ENCODE data around the gene ACOD1.
"Not testable (repeated sequence)": the region's sequence is repeated elsewhere in the genome, so short reads cannot be mapped to it uniquely, and the experiment has no call there.

The ACOD1 gene

GRCh38 chr13:76948149-76948548 lies at the start of gene ACOD1:
Gene ACOD1 (plus strand): TSS chr13:76948511. CDS start chr13:76948559, 48 bp downstream.
- DNase-seq (ENCODE audit: low read depth in 1 of 2, low spot score in 1 of 2), result no peak

- not testable (repeated sequence) for DNase-seq (ENCODE audit: low read depth in 1 of 2, low spot score in 1 of 2)
Observed at GRCh38 chr13:76899066-76899465, 49.2 kb upstream of the ACOD1 start.

GRCh38 chr13:76903544-76904162 lies 44.7 kb upstream of the ACOD1 start:
- DNase-seq (ENCODE audit: low read depth in 1 of 2, low spot score in 1 of 2), result peak; percentile 22 to 36

GRCh38 chr13:76904507-76904906 lies 43.8 kb upstream of the ACOD1 start:
- no peak for DNase-seq (ENCODE audit: low read depth in 1 of 2, low spot score in 1 of 2)

- no peak for DNase-seq (ENCODE audit: low read depth in 1 of 2, low spot score in 1 of 2)
Observed at GRCh38 chr13:76912476-76912875, 35.8 kb upstream of the ACOD1 start.

- DNase-seq (ENCODE audit: low read depth in 1 of 2, low spot score in 1 of 2), result no peak
Observed at GRCh38 chr13:76913898-76914297, 34.4 kb upstream of the ACOD1 start.

- no peak for DNase-seq (ENCODE audit: low read depth in 1 of 2, low spot score in 1 of 2)
Observed at GRCh38 chr13:76917095-76917494, 31.2 kb upstream of the ACOD1 start.

GRCh38 chr13:76917755-76918481 lies 30.4 kb upstream of the ACOD1 start:
- not testable (repeated sequence) for DNase-seq (ENCODE audit: low read depth in 1 of 2, low spot score in 1 of 2)

GRCh38 chr13:76921516-76921915 lies 26.8 kb upstream of the ACOD1 start:
- DNase-seq (ENCODE audit: low read depth in 1 of 2, low spot score in 1 of 2), result no peak

GRCh38 chr13:76925115-76925514 lies 23.2 kb upstream of the ACOD1 start:
- DNase-seq (ENCODE audit: low read depth in 1 of 2, low spot score in 1 of 2), result no peak

- no peak for DNase-seq (ENCODE audit: low read depth in 1 of 2, low spot score in 1 of 2)
Observed at GRCh38 chr13:76927955-76928354, 20.4 kb upstream of the ACOD1 start.

GRCh38 chr13:76928456-76928855 lies 19.9 kb upstream of the ACOD1 start:
- DNase-seq (ENCODE audit: low read depth in 1 of 2, low spot score in 1 of 2), result no peak

- no peak for DNase-seq (ENCODE audit: low read depth in 1 of 2, low spot score in 1 of 2)
Observed at GRCh38 chr13:76929320-76929719, 19.0 kb upstream of the ACOD1 start.

- no peak for DNase-seq (ENCODE audit: low read depth in 1 of 2, low spot score in 1 of 2)
Observed at GRCh38 chr13:76929851-76930374, 18.4 kb upstream of the ACOD1 start.

GRCh38 chr13:76932076-76932475 lies 16.2 kb upstream of the ACOD1 start:
- no peak for DNase-seq (ENCODE audit: low read depth in 1 of 2, low spot score in 1 of 2)

- DNase-seq (ENCODE audit: low read depth in 1 of 2, low spot score in 1 of 2), result no peak
Observed at GRCh38 chr13:76934671-76935070, 13.6 kb upstream of the ACOD1 start.

- DNase-seq (ENCODE audit: low read depth in 1 of 2, low spot score in 1 of 2), result no peak
Observed at GRCh38 chr13:76936763-76937162, 11.5 kb upstream of the ACOD1 start.

GRCh38 chr13:76937281-76937820 lies 11.0 kb upstream of the ACOD1 start:
- DNase-seq (ENCODE audit: low read depth in 1 of 2, low spot score in 1 of 2), result no peak

- DNase-seq (ENCODE audit: low read depth in 1 of 2, low spot score in 1 of 2), result no peak
Observed at GRCh38 chr13:76939215-76939614, 9.1 kb upstream of the ACOD1 start.

GRCh38 chr13:76942363-76942762 lies 5.9 kb upstream of the ACOD1 start:
- no peak for DNase-seq (ENCODE audit: low read depth in 1 of 2, low spot score in 1 of 2)

GRCh38 chr13:76943646-76944045 lies 4.7 kb upstream of the ACOD1 start:
- DNase-seq (ENCODE audit: low read depth in 1 of 2, low spot score in 1 of 2), result no peak

- DNase-seq (ENCODE audit: low read depth in 1 of 2, low spot score in 1 of 2), result no peak
Observed at GRCh38 chr13:76944456-76944855, 3.9 kb upstream of the ACOD1 start.

Data from activated T-helper 1 cell treated with anti-CD3 and anti-CD28 coated beads, Interleukin-2, amount 50 U/mL, for 16 hours (primary cell).